Body of pancreas (tissue), 4 donors: ENCODE results near the gene KREMEN1.

ENCODE experiments used
- POLR2A ChIP-seq, 3 donors: fragments of 450-650 bp; IDR thresholded peaks; one replicate each; pipeline ENCODE4 v1.6.1; 2016; ENCODE audit warnings: antibody characterized with exemption in 3 of 3, mild to moderate bottlenecking in 2 of 3
- TF ChIP-seq, protein P1 (sequence below), 7 experiments: fragments of 450-650 bp in 4 of 7; fragments of 200-600 bp in 3 of 7; sonication (generic) in 3 of 7; IDR thresholded peaks; one replicate each; pipeline ENCODE4 v1.5.1; 2016 to 2019; ENCODE audit warnings: antibody characterized with exemption in 7 of 7

DNA sequence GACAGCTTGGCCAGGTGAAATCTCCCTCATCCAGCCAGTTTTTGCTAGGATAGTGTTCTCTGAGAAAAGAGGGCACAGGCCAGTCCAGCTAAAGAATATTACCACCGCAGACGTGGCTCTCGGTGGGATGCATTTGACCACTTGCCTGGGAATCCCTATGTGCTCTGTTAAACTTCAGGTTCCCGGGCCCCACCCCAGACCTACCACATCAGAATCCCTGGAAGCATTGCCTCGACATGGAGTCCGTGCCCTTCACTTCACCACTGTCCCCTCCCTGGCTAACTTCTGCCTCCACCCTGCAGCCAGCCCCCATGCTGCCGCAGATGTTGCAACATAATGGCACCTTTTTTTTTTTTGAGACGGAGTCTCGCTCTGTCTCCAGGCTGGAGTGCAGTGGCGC lies 76.0 kb downstream of the KREMEN1 start:
- TF ChIP-seq POLR2A (IDR thresholded peaks at IDR 0.05), result no peak
- TF ChIP-seq, protein P1, sequence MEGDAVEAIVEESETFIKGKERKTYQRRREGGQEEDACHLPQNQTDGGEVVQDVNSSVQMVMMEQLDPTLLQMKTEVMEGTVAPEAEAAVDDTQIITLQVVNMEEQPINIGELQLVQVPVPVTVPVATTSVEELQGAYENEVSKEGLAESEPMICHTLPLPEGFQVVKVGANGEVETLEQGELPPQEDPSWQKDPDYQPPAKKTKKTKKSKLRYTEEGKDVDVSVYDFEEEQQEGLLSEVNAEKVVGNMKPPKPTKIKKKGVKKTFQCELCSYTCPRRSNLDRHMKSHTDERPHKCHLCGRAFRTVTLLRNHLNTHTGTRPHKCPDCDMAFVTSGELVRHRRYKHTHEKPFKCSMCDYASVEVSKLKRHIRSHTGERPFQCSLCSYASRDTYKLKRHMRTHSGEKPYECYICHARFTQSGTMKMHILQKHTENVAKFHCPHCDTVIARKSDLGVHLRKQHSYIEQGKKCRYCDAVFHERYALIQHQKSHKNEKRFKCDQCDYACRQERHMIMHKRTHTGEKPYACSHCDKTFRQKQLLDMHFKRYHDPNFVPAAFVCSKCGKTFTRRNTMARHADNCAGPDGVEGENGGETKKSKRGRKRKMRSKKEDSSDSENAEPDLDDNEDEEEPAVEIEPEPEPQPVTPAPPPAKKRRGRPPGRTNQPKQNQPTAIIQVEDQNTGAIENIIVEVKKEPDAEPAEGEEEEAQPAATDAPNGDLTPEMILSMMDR (IDR thresholded peaks at IDR 0.05), result no peak
